GM12873 (cell line): ENCODE measurements around the gene ATPAF2.

Experiments used
- TF ChIP-seq, protein P1 (sequence below): IDR thresholded peaks from 2 replicates; pipeline ENCODE4 v1.5.1; 2012; ENCODE audit warnings: low read depth, mild to moderate bottlenecking, moderate library complexity, low read length, control low read depth; ENCODE audit not compliant: insufficient read depth; ENCODE audit errors: missing control alignments

Gene ATPAF2

DNA sequence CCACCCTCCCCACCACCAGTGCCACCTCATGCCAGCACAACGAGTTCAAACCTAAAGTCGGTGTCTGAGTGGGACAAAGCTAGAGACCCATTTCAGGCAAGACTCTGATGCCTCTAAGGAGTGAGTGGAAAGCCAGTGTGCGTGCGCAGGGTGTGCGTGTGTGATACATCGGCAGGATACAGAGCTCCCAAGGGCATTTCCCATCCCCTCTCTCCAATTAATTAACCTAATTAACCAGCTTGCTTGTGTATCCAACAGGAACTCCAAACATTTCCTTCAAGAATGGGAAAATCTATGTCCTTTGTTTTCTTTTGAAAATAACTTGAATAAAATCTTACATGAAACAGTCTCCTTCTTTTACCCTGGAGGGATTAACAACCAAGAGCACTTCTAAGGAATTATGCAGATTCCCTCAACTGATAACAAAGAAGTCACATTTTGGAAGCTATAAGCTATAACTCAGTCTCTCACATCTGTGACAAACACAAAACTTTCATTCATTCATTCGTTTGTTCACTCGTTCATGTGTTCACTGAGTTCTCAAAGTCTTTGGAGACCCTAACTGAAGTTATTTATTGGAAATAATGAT lies 9.9 kb downstream of the ATPAF2 start:
- TF ChIP-seq, protein P1, sequence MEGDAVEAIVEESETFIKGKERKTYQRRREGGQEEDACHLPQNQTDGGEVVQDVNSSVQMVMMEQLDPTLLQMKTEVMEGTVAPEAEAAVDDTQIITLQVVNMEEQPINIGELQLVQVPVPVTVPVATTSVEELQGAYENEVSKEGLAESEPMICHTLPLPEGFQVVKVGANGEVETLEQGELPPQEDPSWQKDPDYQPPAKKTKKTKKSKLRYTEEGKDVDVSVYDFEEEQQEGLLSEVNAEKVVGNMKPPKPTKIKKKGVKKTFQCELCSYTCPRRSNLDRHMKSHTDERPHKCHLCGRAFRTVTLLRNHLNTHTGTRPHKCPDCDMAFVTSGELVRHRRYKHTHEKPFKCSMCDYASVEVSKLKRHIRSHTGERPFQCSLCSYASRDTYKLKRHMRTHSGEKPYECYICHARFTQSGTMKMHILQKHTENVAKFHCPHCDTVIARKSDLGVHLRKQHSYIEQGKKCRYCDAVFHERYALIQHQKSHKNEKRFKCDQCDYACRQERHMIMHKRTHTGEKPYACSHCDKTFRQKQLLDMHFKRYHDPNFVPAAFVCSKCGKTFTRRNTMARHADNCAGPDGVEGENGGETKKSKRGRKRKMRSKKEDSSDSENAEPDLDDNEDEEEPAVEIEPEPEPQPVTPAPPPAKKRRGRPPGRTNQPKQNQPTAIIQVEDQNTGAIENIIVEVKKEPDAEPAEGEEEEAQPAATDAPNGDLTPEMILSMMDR, result no peak

DNA sequence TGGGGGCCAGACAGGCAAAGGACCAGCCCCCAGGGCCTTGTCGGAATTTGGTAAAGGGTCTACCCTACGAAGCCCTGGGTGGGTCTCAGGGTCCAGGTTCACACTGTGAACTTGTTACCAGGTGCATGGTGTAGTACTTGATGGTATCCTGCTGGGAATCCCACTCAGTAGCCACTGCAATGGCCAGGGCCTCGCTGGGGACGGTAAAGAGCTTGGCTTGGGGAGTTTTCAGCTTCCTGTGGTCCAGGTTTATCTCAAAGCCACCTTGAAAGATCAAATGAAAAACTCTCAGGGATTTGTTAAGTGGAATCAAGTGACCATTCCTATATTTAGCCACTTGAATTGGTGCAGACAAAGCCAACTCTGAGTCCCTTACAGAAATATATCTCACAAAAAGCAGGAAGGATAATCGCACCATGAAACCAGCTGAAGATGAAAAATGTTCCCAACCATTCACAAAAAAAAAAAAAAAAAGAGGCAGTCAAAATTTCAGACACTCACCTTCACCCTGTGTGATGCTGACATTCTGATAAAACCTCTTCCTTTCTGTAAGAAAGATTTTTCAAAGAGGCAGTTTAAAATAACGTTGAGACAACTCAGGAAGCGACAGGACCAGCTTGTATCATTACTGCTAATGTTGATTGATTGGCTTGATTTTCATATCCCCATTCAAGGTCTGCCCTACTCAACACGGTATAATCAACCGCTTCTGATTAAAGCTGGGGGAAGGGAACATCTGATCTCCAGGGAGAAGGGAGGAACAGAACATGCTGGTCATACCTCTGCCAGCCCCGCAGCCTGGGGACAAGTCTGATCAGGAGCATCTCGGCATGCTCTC lies 10.6 kb downstream of the ATPAF2 start:
- TF ChIP-seq, protein P1, result no peak

DNA sequence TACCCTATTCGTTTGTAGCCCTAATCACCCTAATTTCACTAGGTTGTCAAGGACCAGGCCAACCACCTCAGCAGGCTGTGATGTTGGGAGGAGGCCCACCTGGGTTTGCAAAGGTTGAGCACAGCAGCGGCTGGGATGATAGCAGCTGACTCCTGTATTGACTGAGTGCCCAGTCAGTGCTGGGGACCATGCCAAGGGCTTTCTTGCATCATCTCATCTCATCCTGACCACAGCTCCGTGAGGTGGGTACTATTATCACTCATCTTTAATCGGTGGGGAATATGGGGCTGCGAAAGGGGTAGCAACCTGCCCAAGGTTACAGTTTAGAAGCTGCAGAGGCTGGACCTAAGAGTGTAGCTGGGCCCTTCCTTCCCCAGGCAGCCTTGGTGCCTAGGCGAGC lies 11.7 kb downstream of the ATPAF2 start:
- TF ChIP-seq, protein P1, result no peak

DNA sequence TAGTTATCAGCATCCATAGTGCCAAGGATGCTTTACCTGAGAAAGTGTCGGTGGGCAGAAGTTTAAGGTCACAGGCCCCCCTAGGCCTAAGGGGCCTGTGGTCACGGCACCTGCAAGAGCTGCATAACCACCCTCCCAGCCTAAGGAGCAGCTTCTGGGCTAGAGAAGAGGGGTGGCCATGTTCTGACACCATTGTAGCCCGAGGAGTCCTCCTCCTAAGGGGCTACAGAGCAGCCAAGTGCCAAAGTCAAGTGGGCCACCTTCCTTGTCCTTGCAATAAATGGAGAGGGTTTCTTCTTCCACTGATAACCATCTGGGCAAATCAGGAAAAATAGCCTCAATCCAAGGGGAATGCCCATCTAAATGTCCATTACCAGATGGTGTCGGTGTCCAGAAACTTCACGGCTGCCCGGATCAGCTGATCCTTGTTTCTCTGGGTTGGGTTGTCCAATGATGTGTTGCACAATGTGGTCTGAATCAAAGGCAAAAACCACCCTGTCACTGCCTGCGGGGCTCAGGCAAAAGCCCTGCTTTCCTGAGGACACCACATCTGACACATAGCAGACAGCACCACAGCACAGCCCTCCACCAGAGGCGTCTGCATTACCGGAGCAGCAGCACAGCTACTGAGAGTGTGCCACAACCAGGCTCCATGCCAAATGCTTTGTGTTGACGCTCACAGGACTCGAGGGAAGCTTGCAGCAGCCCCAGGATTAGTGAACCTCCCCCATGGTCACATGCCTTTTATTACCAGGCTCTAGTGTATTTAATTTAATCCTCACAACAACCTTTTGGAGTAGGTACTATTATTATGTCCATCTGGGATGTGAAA lies 12.8 kb downstream of the ATPAF2 start:
- TF ChIP-seq, protein P1, result no peak

DNA sequence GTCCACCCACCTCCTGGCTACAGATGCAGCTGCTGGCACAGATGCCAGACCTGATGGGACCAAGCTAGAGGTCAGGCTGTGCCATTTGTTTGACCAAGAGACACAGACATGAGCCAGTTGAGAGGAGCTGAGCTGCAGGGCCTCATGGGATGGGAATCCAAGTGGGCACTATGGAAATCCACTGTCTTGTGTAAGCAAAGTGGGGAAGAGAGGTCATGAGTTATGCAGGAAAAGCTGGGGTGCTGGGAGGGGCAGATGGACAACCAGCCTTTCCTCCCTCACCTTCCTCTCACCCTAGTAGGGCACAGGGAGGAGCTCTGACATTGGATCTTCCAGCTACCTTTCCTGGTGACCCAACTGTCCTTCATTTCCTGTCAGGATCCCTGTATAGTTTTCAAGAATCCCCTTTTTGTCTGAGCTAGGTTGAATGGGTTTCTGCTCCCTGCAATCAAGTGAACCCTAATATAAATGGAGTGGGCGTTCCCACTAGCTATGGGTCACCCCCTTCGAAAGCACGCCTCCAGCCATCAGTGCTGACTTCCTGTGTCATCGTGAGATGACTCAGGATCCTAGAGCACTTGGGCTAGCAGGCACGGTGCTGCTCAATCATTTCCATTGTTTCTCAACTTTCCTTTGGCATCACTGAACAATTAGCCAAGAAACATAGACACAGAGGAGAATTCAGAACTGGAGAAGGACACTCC lies 13.6 kb downstream of the ATPAF2 start:
- TF ChIP-seq, protein P1, result no peak

DNA sequence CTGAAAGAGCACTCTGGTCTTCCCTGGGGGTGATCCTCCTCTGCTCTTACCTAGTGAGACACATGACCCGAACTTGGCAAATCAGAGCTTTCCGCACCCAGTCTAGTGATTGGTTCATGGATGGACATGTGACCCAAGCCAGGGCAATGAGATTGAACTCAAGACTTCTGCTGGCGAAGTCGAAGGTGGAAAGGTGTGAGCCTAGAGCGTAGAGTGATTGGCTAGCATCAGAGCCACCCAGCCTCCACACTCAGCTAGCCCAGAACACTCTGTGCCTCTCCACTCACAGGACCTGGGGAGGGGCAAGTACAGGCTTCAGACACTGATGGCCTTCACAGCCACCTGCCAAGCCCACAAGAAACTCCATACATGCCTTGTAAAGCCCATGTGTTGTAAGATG lies 17.6 kb downstream of the ATPAF2 start:
- TF ChIP-seq, protein P1, result no peak
